Esophagus squamous epithelium (tissue), 4 donors: Measurements from ENCODE around the gene ACAP2.

ENCODE experiments used
- CTCF ChIP-seq, 6 experiments: fragments of 450-650 bp in 4 of 6; fragments of 200-600 bp in 2 of 6; sonication (generic) in 2 of 6; IDR thresholded peaks; one replicate each; pipeline ENCODE4 v1.5.1; 2016 to 2019; ENCODE audit warnings: antibody characterized with exemption in 6 of 6, mild to moderate bottlenecking in 4 of 6, moderate library complexity in 4 of 6
- POLR2A ChIP-seq, 4 donors: fragments of 450-650 bp; IDR thresholded peaks; one replicate each; pipeline ENCODE4 v1.6.1; 2017; ENCODE audit warnings: antibody characterized with exemption in 4 of 4, mild to moderate bottlenecking in 4 of 4, moderate library complexity in 3 of 4

DNA sequence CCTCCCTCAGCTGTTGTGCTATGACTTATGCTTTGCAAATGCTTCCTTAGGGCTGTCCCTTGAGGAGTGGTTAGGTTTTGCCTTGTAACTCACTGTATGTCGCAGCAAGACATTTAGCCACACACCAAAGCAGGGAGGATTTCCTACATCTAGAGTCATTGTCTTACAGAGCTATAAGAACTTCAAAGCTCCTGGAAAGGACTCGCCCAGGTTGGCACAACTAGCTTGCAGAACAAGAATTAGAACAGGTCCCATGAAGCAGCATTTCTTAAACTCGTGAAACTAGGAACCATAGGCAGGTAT, 19.4 kb upstream of the ACAP2 start:
- no peak for TF ChIP-seq POLR2A (IDR thresholded peaks at IDR 0.05)
- no peak for TF ChIP-seq CTCF (IDR thresholded peaks at IDR 0.05)
